Epithelial cell of esophagus (primary cell): ENCODE results near the gene CHIT1.

Experiments
- DNase-seq: peaks from one replicate; pipeline ENCODE4 v3.0.0; 2010; ENCODE audit warnings: low read depth
- H3K4me3 ChIP-seq: 2 replicates; pipeline ENCODE4 v1.5.1; 2011; ENCODE audit warnings: mild to moderate bottlenecking, low read length, control low read depth
- TF ChIP-seq, protein P1 (sequence below): IDR thresholded peaks from 2 replicates; pipeline ENCODE4 v1.5.1; 2011; ENCODE audit warnings: low read depth, mild to moderate bottlenecking, low read length, control low read depth, inconsistent platforms; ENCODE audit not compliant: insufficient read depth; ENCODE audit errors: missing control alignments

The CHIT1 gene

GRCh38 chr1:203166192-203166940, 63.1 kb downstream of the CHIT1 start:
- DNase-seq, result peak; percentile 46
- TF ChIP-seq, protein P1, sequence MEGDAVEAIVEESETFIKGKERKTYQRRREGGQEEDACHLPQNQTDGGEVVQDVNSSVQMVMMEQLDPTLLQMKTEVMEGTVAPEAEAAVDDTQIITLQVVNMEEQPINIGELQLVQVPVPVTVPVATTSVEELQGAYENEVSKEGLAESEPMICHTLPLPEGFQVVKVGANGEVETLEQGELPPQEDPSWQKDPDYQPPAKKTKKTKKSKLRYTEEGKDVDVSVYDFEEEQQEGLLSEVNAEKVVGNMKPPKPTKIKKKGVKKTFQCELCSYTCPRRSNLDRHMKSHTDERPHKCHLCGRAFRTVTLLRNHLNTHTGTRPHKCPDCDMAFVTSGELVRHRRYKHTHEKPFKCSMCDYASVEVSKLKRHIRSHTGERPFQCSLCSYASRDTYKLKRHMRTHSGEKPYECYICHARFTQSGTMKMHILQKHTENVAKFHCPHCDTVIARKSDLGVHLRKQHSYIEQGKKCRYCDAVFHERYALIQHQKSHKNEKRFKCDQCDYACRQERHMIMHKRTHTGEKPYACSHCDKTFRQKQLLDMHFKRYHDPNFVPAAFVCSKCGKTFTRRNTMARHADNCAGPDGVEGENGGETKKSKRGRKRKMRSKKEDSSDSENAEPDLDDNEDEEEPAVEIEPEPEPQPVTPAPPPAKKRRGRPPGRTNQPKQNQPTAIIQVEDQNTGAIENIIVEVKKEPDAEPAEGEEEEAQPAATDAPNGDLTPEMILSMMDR, result peak; percentile 49
- H3K4me3 ChIP-seq, result no peak overlapping the region
